GM12872 (cell line): Measurements from ENCODE around the gene MPEG1.

Source experiments
- TF ChIP-seq, protein P1 (sequence below): IDR thresholded peaks from 3 replicates; pipeline ENCODE4 v1.5.1; 2011; ENCODE audit warnings: low read depth, mild to moderate bottlenecking, low read length, moderate library complexity; ENCODE audit not compliant: insufficient read depth

The MPEG1 gene

GRCh38 chr11:59196777-59197176, 15.9 kb downstream of the MPEG1 start:
- TF ChIP-seq, protein P1, sequence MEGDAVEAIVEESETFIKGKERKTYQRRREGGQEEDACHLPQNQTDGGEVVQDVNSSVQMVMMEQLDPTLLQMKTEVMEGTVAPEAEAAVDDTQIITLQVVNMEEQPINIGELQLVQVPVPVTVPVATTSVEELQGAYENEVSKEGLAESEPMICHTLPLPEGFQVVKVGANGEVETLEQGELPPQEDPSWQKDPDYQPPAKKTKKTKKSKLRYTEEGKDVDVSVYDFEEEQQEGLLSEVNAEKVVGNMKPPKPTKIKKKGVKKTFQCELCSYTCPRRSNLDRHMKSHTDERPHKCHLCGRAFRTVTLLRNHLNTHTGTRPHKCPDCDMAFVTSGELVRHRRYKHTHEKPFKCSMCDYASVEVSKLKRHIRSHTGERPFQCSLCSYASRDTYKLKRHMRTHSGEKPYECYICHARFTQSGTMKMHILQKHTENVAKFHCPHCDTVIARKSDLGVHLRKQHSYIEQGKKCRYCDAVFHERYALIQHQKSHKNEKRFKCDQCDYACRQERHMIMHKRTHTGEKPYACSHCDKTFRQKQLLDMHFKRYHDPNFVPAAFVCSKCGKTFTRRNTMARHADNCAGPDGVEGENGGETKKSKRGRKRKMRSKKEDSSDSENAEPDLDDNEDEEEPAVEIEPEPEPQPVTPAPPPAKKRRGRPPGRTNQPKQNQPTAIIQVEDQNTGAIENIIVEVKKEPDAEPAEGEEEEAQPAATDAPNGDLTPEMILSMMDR: no peak

GRCh38 chr11:59195586-59195985, 17.1 kb downstream of the MPEG1 start:
- TF ChIP-seq, protein P1: no peak

DNA sequence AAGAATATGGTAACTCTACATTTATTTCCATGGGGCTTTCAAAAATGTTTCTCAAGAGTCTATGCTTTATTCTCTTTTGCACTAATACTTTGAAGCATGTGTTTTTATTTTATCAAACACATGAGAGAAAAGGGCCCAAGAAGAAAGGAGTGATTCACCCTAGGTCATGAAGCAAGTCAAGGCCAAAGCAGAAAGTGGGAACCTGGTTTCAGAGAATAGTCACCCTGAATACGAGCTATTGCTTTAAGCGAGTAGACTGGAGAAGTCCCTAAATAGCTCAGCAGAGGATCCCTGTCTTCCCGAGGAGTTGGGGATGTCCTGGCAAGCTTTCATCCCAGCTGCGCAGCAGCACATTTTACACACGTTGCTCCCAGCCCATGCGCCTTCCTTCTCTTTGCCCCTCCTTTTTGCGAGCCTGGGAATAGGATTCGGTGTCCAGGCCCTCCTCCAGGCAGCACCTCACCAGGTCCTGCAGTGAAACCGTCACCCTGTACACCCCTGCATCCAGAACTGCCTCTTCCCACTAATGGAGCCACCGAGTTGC, 19.1 kb downstream of the MPEG1 start:
- TF ChIP-seq, protein P1: no peak

GRCh38 chr11:59192446-59193020, 20.2 kb downstream of the MPEG1 start:
- TF ChIP-seq, protein P1: no peak

- TF ChIP-seq, protein P1: no peak
Observed at GRCh38 chr11:59191890-59192289, 20.8 kb downstream of the MPEG1 start.

GRCh38 chr11:59191095-59191494, 21.6 kb downstream of the MPEG1 start:
- TF ChIP-seq, protein P1: no peak

DNA sequence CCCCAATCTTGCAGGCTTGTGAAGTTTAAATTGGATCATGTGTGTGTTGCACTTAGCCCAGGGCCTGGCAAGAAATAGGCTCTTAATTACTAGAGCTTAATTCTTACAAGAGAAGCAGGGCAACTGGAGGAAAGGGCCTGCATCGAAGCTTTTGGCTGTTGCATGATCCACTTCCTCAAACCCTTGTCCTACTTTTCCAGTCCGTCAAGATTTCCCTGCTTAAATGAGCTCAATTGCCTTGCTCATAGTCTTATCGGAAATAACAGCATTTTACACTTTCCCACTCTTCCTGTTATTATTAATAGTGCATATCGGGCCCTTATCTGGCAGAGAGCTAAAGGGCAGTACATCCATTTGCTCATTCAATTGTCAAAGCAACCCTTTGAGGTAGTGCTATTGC, 22.7 kb downstream of the MPEG1 start:
- TF ChIP-seq, protein P1: no peak
